IPS DF 4.7 (cell line): ENCODE data around the gene PHLDA2.
"Not testable (repeated sequence)": the region's sequence is repeated elsewhere in the genome, so short reads cannot be mapped to it uniquely, and the experiment has no call there.

ENCODE experiments used
- DNase-seq: peaks from one replicate; pipeline ENCODE4 v3.0.0-alpha.2; 2013; ENCODE audit warnings: low spot score; ENCODE audit errors: extremely low read depth

PHLDA2 gene

DNA sequence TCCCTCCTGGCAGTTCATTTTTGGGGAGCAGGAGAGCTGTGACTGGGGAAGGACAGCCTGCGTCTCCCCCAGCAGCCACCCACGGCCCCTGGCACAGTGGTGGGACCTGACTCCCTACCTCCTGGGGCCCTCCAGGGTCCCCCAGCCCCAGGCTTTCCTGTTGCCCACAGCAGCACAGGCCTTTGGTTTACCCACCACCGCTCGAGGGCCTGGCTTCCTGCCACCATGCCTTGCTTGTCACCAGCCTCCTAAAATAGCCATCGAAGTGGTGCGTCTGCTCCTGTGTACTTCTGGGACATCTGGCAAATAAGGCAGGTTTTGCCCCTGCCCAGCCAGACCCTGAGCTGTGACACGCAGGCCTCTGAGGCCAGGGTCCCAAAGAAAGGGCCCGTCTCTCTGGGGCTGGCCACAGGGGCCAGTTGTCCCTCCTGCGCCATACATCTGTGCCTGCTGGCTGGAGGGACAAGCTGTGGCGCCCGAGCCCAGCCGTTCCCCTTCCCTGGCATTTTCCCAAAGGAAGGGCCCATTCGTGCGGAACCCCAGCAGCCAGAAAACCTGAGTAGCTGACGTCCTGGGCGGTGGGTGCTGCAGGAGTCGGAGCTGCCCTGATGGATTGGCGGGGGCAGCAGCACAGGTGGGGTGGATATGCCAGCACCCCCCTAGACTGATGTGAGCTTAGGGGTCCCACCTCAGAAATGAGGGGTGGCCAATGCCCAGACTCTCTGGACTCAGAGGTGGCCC, 14.6 kb downstream of the PHLDA2 start:
- no peak for DNase-seq

DNA sequence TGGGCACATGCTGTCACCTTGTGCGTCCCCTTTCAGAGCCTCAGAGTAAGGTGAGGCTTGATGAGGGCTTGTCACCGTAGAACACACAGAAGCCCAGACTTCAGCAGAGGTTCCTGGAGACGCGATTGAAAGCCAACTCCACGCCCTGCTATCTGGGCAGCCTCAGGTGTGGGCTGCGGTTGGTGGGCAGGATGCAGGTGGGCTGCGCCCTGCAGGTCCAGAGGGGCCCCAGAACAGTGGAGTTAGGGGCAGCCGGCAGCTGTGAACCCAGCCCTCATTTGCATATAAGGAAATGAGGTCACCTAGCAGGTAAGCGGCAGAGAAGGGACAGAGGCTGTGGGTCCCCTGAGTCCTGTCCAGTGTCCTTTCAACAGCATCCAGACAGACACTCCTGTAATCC, 15.4 kb downstream of the PHLDA2 start:
- no peak for DNase-seq

DNA sequence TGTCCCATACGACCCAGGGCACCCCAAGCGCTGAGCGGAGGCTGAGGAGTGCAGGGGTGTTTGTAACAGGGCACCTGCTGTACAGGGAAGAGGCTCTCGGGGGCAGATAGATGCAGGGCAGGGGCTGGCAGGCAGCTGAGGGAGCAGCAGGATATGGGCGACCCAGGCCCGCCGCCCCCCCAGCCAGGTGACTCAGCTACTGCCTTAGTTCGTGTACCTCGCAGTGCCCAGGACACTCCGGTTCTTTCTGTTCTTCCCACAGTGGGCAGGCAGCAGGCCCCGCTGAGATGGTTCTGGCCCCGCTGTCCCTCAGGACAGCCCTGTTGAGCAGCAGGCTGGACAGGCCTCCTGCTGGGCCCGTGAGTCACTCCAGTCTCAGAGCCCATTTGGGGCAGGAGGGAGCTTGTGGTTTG, 16.2 kb downstream of the PHLDA2 start:
- DNase-seq = no peak

- no peak for DNase-seq
Observed at GRCh38 chr11:2912498-2912897, 16.7 kb downstream of the PHLDA2 start.

- no peak for DNase-seq
Observed at GRCh38 chr11:2911785-2912391, 17.3 kb downstream of the PHLDA2 start.

- DNase-seq = no peak
Observed at GRCh38 chr11:2911088-2911784, 18.0 kb downstream of the PHLDA2 start.

- no peak for DNase-seq
Observed at GRCh38 chr11:2910401-2910955, 18.7 kb downstream of the PHLDA2 start.

- no peak for DNase-seq
Observed at GRCh38 chr11:2909133-2909902, 19.9 kb downstream of the PHLDA2 start.

DNA sequence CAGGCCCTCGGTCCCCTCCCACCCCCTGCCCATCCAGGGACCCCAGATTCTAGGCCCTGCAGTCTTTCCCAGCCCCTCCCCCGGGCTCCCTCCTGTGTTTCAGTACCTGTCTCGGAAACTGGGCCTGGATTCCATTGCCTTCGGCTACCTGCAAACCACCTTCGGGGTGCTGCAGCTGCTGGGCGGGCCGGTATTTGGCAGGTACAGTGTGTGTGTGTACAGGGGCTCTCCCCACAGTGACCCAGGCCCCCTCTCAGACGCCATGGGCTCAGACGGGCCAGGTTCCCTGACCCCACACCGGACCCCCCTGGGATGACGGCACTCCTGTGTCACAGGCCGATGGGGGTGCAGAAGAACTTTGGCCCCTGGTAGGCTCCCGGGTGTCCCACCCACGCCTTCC, 21.1 kb downstream of the PHLDA2 start:
- DNase-seq = no peak

DNA sequence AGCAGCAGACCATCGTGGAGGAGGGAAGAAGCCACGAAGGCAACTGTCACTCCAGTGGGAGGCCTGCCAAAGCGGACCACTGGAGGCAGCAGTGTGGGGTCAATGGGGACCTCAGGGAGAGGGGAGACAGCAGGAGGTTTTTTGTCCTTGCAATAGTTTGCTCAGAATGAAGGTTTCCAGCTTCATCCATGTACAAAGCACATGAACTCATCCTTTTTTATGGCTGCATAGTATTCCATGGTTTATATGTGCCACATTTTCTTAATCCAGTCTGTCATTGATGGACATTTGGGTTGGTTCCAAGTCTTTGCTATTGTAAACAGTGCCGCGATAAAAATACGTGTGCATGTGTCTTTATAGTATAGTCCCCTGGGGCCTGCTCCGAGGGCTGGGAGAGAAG, 23.9 kb downstream of the PHLDA2 start:
- DNase-seq = not testable (repeated sequence)

- DNase-seq = no peak
Observed at GRCh38 chr11:2904153-2905052, 24.8 kb downstream of the PHLDA2 start.

DNA sequence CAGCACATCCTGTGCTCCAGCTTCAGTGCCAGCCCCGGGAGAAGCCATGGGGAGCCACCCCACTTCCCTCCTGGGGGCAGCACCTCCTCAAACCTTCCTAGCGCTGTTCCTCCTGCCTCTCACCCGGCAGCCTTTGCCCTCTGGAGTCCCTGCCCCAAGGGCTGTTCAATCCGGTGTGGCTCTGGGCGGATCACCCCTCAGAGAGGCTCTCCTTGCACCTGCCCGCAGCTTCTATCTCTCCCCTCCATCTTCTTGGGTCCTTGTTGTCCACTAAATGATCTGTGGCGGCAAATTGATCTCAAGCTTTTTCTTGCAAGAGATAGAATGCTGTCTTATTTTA, 25.6 kb downstream of the PHLDA2 start:
- DNase-seq = no peak

DNA sequence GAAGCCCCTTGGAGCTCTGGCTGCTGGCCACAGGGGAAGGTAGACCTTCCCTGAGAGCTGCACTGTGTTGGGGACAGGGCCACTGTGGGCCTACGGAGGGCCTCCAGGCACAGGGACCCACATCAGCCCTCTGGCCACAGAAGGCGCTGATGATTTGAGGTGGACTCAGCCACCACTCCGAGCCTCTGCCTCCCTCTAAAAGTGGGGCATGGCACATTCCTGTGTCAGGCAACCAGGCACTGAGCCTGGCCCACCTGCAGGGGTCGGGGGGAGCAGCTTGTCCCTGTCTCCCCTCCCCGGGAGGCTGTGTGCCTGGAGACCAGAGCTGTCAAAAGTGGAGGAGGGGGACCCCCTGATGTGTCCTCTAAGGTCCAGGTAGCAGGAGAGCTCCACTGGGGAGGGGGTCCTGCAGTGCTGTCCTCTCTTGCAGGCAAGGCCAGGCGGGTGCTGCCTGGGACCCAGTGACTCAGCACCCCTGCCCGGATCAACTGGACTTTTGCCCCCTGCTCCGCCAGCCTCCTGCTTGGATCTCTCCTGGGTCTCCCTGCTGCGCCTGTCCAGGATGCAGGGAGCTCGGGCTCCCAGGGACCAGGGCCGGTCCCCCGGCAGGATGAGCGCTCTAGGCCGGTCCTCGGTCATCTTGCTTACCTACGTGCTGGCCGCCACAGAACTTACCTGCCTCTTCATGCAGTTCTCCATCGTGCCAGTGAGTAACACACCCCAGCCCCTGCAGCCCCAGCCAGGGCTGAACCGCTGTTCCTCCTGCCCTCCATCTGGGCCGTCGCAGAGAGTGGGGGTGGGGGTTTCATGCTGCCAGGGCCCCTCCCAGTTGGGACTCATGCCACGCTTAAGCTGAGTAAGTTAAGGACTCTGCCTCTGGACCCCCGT, 26.2 kb downstream of the PHLDA2 start:
- no peak for DNase-seq

DNA sequence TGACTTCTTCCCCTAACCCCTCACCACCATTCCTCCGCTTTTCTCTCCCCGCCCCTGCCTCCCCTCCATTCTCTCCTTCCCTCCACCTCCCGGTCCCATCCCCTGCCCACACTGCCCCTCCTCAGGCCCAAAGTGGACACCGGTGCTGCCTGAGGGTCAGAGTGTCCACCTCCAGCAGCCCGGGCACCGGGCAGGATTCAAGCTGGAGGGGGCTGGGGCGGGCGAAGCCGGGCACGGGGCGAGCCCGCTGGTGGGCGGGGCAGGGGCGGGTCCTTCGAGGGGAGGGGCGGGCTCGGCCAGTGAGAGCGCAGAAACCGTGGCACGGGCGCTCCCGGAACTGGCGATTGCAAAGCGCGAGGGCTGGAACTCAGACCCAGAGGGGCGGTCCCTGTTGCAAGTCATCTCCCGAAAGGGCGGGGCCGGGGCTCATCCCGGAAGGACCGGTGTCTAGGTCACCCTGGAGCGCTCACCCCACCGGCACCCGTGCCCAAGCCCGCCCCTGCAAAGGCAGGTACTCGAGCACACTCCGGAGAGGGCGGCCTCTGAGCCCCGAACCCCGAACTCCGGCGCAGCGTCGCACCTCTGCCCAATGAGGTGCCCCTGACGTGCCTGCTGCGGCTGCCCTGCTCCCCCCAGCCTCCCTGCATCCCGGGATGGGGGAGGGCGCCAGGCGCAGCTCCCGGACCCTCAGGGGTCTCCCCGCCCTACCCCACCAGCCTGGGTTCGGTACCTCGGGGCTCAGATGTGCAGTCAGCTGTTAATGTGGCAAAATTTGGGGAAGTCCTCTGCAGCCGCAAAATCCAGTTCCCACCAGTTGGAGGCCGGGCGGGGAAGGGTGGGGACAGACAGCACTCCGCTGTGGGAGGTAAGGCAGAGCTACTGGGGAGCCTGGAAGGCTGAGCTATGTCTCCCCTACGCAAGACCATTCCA, 27.1 kb downstream of the PHLDA2 start:
- DNase-seq = no peak

- no peak for DNase-seq
Observed at GRCh38 chr11:2901196-2901796, 27.9 kb downstream of the PHLDA2 start.

DNA sequence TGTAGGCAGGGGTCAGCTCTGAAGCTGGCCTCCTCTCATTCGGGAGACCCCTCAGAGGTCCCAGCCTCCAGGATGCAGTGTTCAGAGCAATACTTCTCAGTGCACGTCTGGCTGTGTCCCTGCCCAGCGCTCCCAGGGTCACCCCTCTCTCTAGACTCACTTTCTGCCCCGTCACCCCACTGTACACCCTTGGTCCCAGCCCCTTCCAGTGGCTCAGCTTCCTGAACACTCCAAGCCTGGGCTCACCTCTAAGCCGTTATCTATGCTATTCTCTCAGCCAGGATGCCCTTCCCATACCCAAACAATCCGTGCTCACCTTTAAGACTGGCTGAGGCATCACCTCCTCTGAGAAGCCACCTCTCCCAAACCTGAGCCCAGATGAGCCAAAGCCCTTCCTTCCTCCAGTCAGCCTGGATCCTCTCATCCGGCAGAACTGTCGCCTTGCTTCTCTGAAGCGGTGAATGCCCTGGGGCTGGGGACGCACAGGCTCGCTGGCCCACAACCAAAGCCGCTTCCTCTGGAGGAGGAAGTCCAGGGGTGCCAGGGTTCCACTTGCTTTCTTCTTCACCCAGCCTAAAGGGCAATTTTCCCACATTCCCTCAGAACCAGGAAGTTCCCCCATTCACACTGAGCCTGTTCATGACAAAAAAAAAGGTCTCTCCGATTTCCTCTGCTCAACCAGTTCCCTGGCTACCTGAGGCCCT, 30.0 kb downstream of the PHLDA2 start:
- DNase-seq = no peak

- no peak for DNase-seq
Observed at GRCh38 chr11:2898366-2899079, 30.7 kb downstream of the PHLDA2 start.
